HEK293 (cell line): ENCODE data around the gene MAGI1.
A peak's percentile ranks its signal among the peaks of the same experiment; 100 is the strongest.

Experiments
- CTCF ChIA-PET: fragments of 350-600 bp; formaldehyde crosslinking; extraction: SDS; loops from one replicate; lab custom pipeline; 2021; ENCODE audit warnings: antibody characterized with exemption; lab: Yijun Ruan, JAX
- POLR2A ChIA-PET: fragments of 300-600 bp; formaldehyde crosslinking; extraction: SDS; loops from one replicate; lab custom pipeline; 2020; ENCODE audit warnings: antibody characterized with exemption, inconsistent platforms; lab: Yijun Ruan, JAX
- H3K27ac ChIP-seq: fragments of 200-500 bp; sonication (Bioruptor generic); 2 replicates; pipeline ENCODE4 v1.5.1; 2014; ENCODE audit warnings: low read depth, low read length, control low read depth, inconsistent platforms; ENCODE audit errors: extremely low read depth
- H3K36me3 ChIP-seq, 2 experiments: fragments of 200-500 bp in 1 of 2; sonication (Bioruptor generic) in 1 of 2; 1 replicate in 1 of 2; 2 replicates in 1 of 2; pipeline ENCODE4 v1.5.1; 2014 to 2017; ENCODE audit warnings: inconsistent platforms in 2 of 2, low read length in 2 of 2; ENCODE audit not compliant: control insufficient read depth in 2 of 2, insufficient read depth in 1 of 2
- H3K4me1 ChIP-seq: fragments of 200-500 bp; sonication (Bioruptor generic); 2 replicates; pipeline ENCODE4 v1.5.1; 2014; ENCODE audit warnings: mild to moderate bottlenecking, low read length, inconsistent platforms; ENCODE audit not compliant: control insufficient read depth, insufficient read depth
- H3K4me3 ChIP-seq: 2 replicates; pipeline ENCODE4 v1.5.1; 2011; ENCODE audit warnings: low read depth, mild to moderate bottlenecking, control low read depth, low read length, moderate library complexity
- H3K9me3 ChIP-seq: fragments of 200-500 bp; sonication (Bioruptor generic); 2 replicates; pipeline ENCODE4 v1.5.1; 2014; ENCODE audit warnings: low read depth, low read length, inconsistent platforms; ENCODE audit not compliant: control insufficient read depth, insufficient read depth
- FEZF1 ChIP-seq: fragments of 450-650 bp; formaldehyde crosslinking; IDR thresholded peaks from 2 replicates; pipeline ENCODE4 v1.5.1; 2016; ENCODE audit warnings: missing biosample characterization, missing genetic modification characterization
- GLIS1 ChIP-seq: fragments of 450-650 bp; formaldehyde crosslinking; IDR thresholded peaks from 2 replicates; pipeline ENCODE4 v1.5.1; 2016; ENCODE audit warnings: missing biosample characterization, missing genetic modification characterization
- OSR2 ChIP-seq: fragments of 450-650 bp; formaldehyde crosslinking; IDR thresholded peaks from 2 replicates; pipeline ENCODE4 v1.5.1; 2016; ENCODE audit warnings: missing biosample characterization, missing genetic modification characterization
- SETDB1 ChIP-seq: IDR thresholded peaks from one replicate; pipeline ENCODE4 v1.6.1; 2017; ENCODE audit warnings: mild to moderate bottlenecking, low read length, moderate library complexity, mixed read lengths; ENCODE audit not compliant: insufficient read length
- SP3 ChIP-seq: fragments of 450-650 bp; formaldehyde crosslinking; IDR thresholded peaks from 2 replicates; pipeline ENCODE4 v1.5.1; 2016; ENCODE audit warnings: missing biosample characterization, missing genetic modification characterization
- TCF7L2 ChIP-seq: IDR thresholded peaks from 2 replicates; pipeline ENCODE4 v1.6.1; 2011; ENCODE audit warnings: low read depth, mild to moderate bottlenecking, inconsistent platforms, low read length, moderate library complexity, borderline replicate concordance
- ZBTB21 ChIP-seq: fragments of 450-650 bp; formaldehyde crosslinking; IDR thresholded peaks from 2 replicates; pipeline ENCODE4 v1.5.1; 2017; ENCODE audit warnings: missing biosample characterization, missing genetic modification characterization
- ZNF121 ChIP-seq: fragments of 450-650 bp; formaldehyde crosslinking; IDR thresholded peaks from 2 replicates; pipeline ENCODE4 v1.5.1; 2016; ENCODE audit warnings: missing biosample characterization, missing genetic modification characterization
- ZNF140 ChIP-seq: fragments of 450-650 bp; formaldehyde crosslinking; IDR thresholded peaks from 2 replicates; pipeline ENCODE4 v1.5.1; 2016; ENCODE audit warnings: missing biosample characterization, missing genetic modification characterization
- ZNF23 ChIP-seq: fragments of 450-650 bp; formaldehyde crosslinking; IDR thresholded peaks from 2 replicates; pipeline ENCODE4 v1.5.1; 2016; ENCODE audit warnings: missing biosample characterization, missing genetic modification characterization, borderline replicate concordance
- ZNF302 ChIP-seq: fragments of 450-650 bp; formaldehyde crosslinking; IDR thresholded peaks from 2 replicates; pipeline ENCODE4 v1.5.1; 2016; ENCODE audit warnings: missing biosample characterization, missing genetic modification characterization, low read depth
- ZNF335 ChIP-seq: fragments of 450-650 bp; formaldehyde crosslinking; conservative IDR thresholded peaks from 2 replicates; pipeline ENCODE4 v1.5.1; 2016; ENCODE audit warnings: missing biosample characterization, missing genetic modification characterization
- ZNF529 ChIP-seq: fragments of 450-650 bp; formaldehyde crosslinking; IDR thresholded peaks from 2 replicates; pipeline ENCODE4 v1.5.1; 2017; ENCODE audit warnings: missing genetic modification characterization, missing biosample characterization; ENCODE audit not compliant: insufficient replicate concordance
- ZNF555 ChIP-seq: fragments of 450-650 bp; formaldehyde crosslinking; conservative IDR thresholded peaks from 2 replicates; pipeline ENCODE4 v1.5.1; 2017; ENCODE audit warnings: missing biosample characterization, mild to moderate bottlenecking, missing genetic modification characterization, inconsistent platforms
- ZNF664 ChIP-seq: fragments of 450-650 bp; formaldehyde crosslinking; IDR thresholded peaks from 2 replicates; pipeline ENCODE4 v1.5.1; 2016; ENCODE audit warnings: missing biosample characterization, missing genetic modification characterization
- ZNF776 ChIP-seq: fragments of 450-650 bp; formaldehyde crosslinking; IDR thresholded peaks from 2 replicates; pipeline ENCODE4 v1.5.0; 2017; ENCODE audit warnings: missing biosample characterization, missing genetic modification characterization, borderline replicate concordance
- ZNF830 ChIP-seq: fragments of 450-650 bp; IDR thresholded peaks from 2 replicates; pipeline ENCODE4 v1.5.0; 2018; ENCODE audit warnings: missing biosample characterization, missing genetic modification characterization, low read depth, mild to moderate bottlenecking, moderate library complexity
- ZNF843 ChIP-seq: fragments of 450-650 bp; formaldehyde crosslinking; IDR thresholded peaks from 2 replicates; pipeline ENCODE4 v1.5.1; 2016; ENCODE audit warnings: missing biosample characterization, missing genetic modification characterization
- ZXDB ChIP-seq: fragments of 450-650 bp; formaldehyde crosslinking; IDR thresholded peaks from 2 replicates; pipeline ENCODE4 v1.5.1; 2016; ENCODE audit warnings: missing biosample characterization, missing genetic modification characterization
- TF ChIP-seq, protein P1 (sequence below): fragments of 450-650 bp; formaldehyde crosslinking; IDR thresholded peaks from 2 replicates; pipeline ENCODE4 v1.5.1; 2017; ENCODE audit warnings: missing biosample characterization, missing genetic modification characterization
- TF ChIP-seq, protein P2 (sequence below): fragments of 450-650 bp; formaldehyde crosslinking; IDR thresholded peaks from 2 replicates; pipeline ENCODE4 v1.5.1; 2016; ENCODE audit warnings: missing biosample characterization, missing genetic modification characterization

MAGI1 gene

GRCh38 chr3:65503776-65504175, 534.9 kb downstream of the MAGI1 start (continued):
- no peak for TF ChIP-seq ZNF121 (tag by site-specific recombination)
- TF ChIP-seq ZNF140 (tag by site-specific recombination), result no peak

DNA sequence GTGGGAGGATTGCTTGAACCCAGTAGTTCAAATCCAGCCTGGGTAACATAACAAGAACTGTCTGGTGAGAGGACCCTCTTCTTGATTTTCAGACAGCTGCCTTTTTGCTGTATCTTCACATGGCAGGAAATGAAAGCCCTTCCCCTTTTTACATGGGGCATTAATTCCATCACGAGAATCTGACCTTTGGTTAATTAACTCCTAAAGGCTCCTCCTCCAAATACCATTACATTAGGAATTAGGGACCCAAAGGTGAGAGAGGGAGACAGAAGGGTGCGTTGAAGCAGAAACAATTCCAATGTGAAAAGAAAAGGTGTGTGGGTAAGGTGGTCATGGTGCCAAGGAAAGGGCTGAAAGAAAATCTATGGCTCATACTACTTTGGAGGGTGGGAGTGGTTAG, 536.2 kb downstream of the MAGI1 start:
- no peaks in the 10 kb centered on the region for H3K36me3 ChIP-seq
- no peak for TF ChIP-seq ZNF664 (tag by site-specific recombination)
- no peak overlapping the region for H3K4me3 ChIP-seq
- H3K9me3 ChIP-seq, result no peaks in the 10 kb centered on the region
- no peaks in the 10 kb centered on the region; the same call in 1 of the 2 replicates for H3K4me1 ChIP-seq
- ChIA-PET POLR2A (no interaction called here), CTCF (no interaction called here)
- H3K27ac ChIP-seq, result no peak overlapping the region

- Histone ChIP-seq H3K4me1 (no peaks in the 10 kb centered on the region; the same call in 1 of the 2 replicates), H3K4me3 (no peak overlapping the region), H3K9me3 (no peaks in the 10 kb centered on the region), H3K36me3 (no peaks in the 10 kb centered on the region), H3K27ac (no peak overlapping the region)
- TF ChIP-seq SETDB1 (no peak), ZNF843 (tag by site-specific recombination) (no peak), OSR2 (peak; percentile 68), GLIS1 (no peak), ZNF830 (no peak), ZNF529 (tag by site-specific recombination) (no peak), ZBTB21 (no peak), FEZF1 (tag by site-specific recombination) (peak; percentile 57), ZNF555 (no peak), TCF7L2 (peak; percentile 61; the same call in 1 of the 2 replicates), ZNF664 (tag by site-specific recombination) (no peak), SP3 (tag by site-specific recombination) (no peak), ZXDB (tag by site-specific recombination) (0 out of 2 replicates have a peak, but pooled peaks have one; percentile 24), ZNF23 (tag by site-specific recombination) (no peak), ZNF335 (tag by site-specific recombination) (no peak), ZNF302 (no peak), ZNF776 (tag by site-specific recombination) (no peak)
- TF ChIP-seq, protein P1, sequence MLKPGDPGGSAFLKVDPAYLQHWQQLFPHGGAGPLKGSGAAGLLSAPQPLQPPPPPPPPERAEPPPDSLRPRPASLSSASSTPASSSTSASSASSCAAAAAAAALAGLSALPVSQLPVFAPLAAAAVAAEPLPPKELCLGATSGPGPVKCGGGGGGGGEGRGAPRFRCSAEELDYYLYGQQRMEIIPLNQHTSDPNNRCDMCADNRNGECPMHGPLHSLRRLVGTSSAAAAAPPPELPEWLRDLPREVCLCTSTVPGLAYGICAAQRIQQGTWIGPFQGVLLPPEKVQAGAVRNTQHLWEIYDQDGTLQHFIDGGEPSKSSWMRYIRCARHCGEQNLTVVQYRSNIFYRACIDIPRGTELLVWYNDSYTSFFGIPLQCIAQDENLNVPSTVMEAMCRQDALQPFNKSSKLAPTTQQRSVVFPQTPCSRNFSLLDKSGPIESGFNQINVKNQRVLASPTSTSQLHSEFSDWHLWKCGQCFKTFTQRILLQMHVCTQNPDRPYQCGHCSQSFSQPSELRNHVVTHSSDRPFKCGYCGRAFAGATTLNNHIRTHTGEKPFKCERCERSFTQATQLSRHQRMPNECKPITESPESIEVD (tag by site-specific recombination), result peak; percentile 81
- TF ChIP-seq, protein P2, sequence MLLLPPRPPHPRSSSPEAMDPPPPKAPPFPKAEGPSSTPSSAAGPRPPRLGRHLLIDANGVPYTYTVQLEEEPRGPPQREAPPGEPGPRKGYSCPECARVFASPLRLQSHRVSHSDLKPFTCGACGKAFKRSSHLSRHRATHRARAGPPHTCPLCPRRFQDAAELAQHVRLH (tag by site-specific recombination), result no peak
- ChIA-PET CTCF (interaction anchor here (0.6 kb wide), 1 partner anchor 33 kb away, joined by 3 read pairs; no protein-coding TSS in a partner anchor), POLR2A (no interaction called here)
Observed at GRCh38 chr3:65500398-65501306, 538.1 kb downstream of the MAGI1 start.
